ENCODE measurements around the gene NGDN.
A peak's percentile ranks its signal among the peaks of the same experiment; 100 is the strongest.

NGDN gene

GRCh38 chr14:23468704-23469126, 788 bp upstream of the NGDN start:
- DNase-seq = no peak

DNA sequence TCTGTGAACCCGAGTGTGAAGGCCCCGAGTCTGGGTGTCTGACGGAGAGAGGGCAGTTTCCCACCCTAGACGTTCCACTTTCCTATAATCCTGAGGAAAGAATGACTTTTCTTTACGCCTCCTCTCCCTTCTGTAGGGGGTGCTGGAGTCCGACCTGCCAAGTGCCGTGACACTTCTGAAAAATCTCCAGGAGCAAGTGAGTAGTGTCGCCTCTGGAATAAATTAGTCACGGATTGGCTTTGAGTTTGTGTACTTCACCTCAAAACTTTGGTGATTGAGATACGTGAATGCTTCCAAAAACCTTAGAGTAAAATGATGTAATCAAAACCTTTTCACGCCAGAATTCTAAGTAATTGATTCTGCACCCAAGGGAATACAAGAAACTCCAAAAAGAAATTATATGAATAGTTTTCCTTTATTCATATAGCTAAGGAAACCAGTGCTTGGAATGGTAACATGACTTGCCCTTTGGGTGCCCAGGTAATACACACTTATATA, 452 bp downstream of the NGDN start:
- no peak for DNase-seq

DNA sequence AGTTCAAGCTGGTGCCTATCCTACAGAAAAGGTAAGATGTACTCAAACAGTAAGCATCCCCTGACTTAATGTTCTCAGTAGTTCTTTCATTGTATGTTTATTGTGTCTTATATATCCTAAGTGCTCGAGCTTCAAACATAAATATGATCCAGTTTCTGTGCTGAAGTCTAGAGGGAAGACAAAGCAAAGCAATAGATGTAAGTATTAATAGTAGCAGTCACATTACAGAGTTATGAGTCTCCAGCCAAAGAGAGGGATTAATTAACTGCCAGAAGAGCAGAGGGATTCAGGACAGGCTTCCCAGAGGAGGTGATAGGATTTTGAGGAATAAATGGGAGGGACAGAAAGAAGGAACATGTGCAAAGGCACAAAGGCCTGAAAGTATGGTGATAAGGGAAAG, 1.4 kb downstream of the NGDN start:
- no peak for DNase-seq

DNA sequence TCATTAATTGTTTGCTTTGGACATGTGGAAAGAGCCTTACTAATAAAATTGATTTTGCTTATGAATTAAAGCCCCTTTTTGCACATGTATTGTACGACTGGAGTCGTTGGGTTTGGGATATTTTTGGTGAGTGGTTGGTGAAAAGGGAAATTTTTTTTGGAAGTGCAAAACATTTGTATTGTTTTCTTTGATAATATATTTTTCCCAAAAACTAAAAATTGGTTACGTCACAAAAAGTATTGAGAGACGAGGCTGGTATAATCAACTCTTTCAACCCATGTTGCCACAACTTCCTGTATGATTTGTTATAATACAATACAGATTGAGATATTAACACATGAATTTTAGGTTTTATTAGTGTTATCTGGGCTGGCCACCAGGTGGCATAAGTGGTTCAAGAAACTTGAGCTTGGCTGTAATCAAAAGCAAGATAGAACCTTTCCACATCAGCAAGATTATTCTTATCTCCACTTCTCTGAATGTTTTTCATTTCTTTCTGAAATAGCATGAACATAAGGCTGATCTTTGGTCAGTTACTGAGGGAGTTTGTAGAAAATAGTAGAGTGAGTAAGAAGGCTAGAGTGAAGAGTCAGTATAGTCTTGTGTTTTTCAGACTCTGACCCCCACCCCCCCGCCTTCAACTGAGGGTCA, 8.7 kb downstream of the NGDN start:
- DNase-seq = peak in 28 of 56 donors; percentile 1 to 81 (median 26)

DNA sequence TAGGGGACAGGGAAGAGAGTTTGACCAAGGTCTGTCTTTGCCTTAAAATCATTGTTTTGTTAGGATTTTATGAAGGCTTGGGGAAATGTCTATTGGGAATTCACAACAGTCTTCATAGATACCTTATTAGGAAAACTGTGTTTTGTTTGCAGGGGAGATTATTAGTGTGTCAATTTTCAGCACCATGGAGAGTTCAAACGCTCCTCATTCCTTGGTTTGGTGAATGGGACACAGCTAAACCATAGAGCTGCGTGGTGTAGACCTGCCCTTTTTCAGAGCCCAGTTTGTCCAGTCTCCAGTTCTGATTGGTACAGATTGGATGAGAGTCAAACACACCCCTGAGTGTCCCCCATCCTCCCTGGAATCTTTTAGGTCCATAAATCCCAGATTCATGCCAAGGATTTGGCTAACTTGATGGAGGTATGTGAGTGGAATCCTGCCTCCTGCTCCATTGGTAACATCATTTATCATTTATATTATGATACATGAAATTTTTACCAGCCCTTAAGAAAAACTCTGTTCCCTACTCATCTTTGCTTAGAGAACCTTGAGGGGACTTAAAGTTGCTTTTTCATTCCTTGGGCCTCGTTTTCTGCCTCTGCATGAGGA, 12.0 kb downstream of the NGDN start:
- no peak for DNase-seq

- DNase-seq = peak in 10 of 56 donors; percentile 4 to 28 (median 10)
Measured at GRCh38 chr14:23481979-23482822, 12.7 kb downstream of the NGDN start.

GRCh38 chr14:23482823-23483148, 13.3 kb downstream of the NGDN start:
- DNase-seq = no peak

DNA sequence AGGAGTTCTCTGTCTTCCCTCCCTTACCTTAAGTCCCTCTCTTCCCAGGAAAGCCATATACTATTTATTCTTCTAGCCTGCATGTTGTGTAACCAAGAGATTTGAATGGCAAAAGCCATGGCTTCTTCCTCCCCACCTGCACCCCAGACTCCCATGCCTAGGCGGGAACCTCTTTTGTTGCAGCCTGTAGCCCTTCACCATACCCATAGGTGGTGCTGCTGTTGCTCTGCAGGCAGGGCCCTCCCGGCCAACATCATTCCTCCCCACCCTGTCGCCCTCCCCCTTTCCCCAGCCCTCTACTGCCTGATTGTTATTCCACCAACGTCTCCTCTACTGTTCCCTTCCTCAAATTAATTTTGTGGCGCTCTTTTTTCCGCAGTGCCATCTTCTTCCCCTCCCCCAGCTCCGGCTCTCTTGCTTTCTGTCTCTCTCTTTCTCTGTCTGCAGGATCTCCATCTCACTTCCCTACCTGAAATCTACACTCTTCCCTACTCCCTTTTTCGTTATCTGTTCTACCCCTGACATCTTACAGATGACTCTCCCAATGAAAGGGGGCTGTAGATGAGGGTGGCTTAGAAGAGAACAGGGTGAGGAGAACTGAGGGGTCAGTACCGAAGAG, 13.8 kb downstream of the NGDN start:
- peak in 54 of 56 donors; percentile 13 to 91 (median 68) for DNase-seq

DNA sequence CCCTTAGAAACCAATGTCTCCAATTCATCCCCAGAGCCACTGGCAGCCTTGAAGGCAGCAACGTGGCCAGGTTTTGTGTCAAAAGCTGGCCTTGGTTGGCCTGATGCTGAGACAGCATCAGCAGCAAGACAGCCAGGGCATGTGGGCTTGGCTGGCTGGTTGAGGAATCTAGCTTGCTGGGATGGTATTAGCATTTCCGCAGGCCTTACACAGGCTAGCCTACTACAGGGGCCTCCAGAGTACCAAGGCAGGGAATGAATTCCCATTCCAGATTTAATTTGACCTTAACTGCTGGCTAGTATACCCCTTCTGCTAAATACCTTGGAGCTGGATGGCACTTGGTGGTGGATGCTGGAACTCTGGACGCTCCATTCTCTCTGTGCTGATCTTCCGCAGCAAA, 15.8 kb downstream of the NGDN start:
- no peak for DNase-seq

DNA sequence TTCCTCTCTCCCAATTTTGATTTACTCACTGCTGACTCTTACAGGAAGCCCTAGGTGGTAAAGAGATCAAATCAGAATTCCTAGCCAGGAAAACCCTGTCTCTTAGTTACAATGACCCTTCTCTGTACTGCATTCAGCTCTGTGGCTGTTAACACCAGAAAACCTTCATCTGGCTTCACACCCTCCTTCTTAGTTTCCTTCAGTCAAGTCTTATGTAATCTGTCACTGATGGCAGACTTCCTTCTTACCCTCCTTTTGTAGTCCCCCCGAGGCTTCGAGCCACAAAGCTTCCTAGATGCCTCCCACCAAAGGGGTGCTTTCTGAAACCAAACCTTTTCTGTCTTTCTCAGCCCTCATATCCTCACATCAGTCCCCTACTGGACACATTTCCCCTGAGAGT, 16.5 kb downstream of the NGDN start:
- DNase-seq = no peak

DNA sequence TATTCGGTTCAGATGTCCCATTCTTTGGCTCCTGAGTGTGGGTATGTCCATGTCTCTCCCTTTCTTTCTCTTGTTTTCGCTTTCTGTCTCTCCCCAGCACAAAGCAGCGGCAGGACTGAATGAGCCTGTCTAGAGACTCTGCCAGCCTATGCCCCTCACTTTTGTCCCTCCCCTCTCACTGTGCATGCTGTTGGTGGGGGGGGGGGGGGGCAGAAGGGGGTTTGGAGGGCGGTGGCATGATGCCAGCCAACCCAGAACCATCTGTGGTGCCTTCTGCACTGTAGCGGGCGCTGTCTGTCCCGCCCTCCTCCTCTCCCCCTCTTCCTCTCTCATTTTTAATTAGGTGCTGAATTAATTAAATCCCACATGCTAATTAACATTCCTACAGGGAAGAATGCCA, 17.7 kb downstream of the NGDN start:
- peak in 36 of 56 donors; percentile 5 to 60 (median 22) for DNase-seq

- DNase-seq = no peak
Measured at GRCh38 chr14:23492618-23493272, 23.2 kb downstream of the NGDN start.

- DNase-seq = no peak
Measured at GRCh38 chr14:23494223-23494622, 24.7 kb downstream of the NGDN start.

DNA sequence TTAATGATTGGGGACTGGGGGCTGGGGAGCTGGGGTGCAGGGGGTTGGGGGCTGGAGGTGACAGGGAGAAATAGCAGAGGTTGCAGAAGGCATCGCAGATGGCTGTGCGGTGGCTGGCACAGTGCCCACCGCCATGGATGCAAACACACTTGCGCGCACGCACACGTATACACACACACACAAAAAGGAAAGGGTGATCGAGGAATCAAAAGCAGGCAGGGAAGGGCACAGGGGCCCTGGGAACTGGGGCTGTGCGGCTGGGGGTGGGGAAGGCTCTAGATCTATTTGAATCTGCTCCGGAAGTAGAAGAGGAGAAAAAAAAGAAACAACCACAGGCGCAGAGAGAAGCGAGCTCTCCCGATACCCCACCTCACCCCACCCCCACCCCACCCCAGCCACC, 42.7 kb downstream of the NGDN start:
- peak in 29 of 56 donors; percentile 10 to 66 (median 43) for DNase-seq

GRCh38 chr14:23513005-23513817, 43.7 kb downstream of the NGDN start:
- DNase-seq = peak in 55 of 56 donors; percentile 58 to 95 (median 89)

GRCh38 chr14:23513818-23514643, 44.5 kb downstream of the NGDN start:
- peak in 30 of 56 donors; percentile 36 to 81 (median 62) for DNase-seq

DNA sequence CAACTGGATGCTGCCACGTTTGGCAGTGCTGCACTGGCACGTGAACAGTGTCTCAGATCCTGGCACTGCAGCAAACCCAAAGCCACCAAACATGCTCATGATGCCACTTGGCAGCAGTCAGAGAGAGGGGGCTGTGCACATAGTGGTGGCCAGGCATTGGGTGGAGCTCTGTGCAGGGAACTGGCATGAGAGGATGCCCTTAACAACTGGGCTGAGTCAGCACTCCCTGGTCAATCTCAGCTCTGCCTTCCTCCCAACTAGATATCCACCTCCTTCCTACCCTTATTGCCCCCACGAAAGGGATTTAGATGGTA, 45.1 kb downstream of the NGDN start:
- peak in 37 of 56 donors; percentile 25 to 79 (median 57) for DNase-seq

DNA sequence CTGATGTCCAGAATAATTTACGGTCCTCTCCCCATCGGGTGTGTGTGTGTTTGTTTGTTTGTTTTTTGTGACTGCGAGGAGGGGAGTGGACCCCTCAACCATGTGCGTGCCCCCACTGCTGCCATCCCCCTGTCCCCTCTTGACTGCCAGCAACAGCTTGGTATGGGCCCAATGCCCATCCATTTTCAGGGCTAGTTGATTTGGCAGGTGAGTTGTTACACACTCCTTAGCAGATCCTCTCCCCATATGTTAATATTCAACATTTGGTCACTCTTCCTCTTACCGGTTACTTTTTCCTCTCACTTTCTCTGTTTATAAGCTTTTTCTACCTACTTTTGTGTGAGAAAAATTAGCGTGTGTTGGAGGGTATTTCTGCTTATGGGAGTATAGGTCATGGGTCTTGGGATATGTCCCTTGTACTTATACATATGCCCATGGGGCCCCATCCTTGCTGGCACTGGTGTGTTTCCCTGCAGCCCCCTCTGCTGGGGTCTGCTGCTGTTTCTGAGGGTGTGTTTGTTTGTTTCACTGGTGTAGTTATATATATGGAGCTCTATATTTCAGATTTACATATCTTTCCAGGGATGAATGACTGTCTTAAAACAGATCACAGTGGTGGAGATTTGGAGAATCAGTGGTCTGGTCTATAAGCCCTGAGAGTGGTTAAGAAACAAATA, 48.3 kb downstream of the NGDN start:
- no peak for DNase-seq

DNA sequence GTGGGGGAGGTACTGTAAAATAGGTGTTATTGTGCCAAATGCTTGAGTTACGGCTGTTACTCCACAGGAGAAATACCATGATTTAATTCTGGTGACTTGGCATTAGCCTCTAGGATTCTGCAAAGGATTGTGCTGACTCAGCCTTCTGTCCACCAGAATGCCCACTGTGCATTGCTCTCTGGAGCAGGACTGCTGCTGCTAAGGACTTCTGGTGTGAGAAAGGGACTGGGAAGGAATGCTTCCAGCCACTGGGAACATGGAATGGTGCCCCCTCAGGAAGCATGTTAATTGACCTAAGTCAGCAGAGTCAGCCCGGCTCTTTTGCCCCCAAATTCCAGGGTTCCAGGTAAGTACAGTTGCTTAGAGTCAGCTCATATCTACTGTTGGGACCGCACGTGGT, 49.2 kb downstream of the NGDN start:
- no peak for DNase-seq
